ENCODE measurements around the gene SRMS. TPM values are rescaled to one million over a fixed set of nuclear protein-coding genes. Genes with fewer than 3 reads are reported as not detected.

Gene SRMS
- total RNA-seq, 1 donor from 2014 or later: not detected

DNA sequence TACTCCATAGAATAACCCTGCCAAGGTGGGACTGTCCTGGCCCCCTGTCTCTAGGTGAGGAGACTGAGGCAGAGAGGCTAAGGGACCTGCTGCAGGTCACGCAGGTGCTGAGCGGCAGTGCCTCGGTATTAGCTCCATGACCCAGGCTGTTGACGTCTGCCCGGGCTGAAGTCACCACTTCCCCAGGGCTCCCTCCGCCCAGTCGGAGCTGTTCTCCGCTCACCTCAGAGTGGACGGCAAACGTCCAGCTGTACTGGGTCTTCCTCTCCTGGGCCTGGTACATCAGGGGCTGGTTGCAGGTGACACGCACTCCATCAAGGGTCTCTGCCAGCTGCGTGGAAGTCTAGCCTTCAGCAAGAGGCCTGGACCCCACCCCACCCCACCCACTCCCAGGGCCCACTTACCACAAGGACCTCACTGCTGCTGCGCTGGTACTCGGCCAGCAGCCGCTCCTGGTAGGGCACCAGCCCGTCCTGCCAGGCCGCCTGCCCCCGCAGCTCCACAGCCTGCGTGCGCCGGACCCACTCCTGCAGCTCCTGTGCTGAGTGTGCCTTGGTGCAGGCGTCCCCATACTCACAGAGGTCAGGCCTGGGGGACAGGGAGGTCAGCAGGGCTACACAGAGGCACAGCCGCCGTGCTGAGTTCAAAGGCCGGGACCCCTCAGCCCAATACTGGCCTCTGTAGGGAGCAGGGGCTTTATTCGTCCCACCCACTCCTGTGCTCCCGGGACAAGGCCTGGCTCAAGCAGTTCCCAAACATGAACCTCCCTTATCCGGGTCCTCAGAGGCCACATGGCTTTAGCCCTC lies 22.9 kb upstream of the SRMS start:
- TF ChIP-seq CTCF (IDR thresholded peaks at IDR 0.05) (no peak), POLR2AphosphoS5 (IDR thresholded peaks at IDR 0.05; ENCODE audit: insufficient read depth in 1 of 2, low read depth in 1 of 2) (no peak), POLR2A (IDR thresholded peaks at IDR 0.05) (no peak)
- H3K27ac ChIP-seq: no peak overlapping the region
- H3K9me3 ChIP-seq: no peaks in the 10 kb centered on the region
- intact Hi-C loops (cut with DNase I): no loop called here
- no peak for DNase-seq (ENCODE audit: extremely low spot score in 2 of 2)
- no peaks in the 10 kb centered on the region for H3K27me3 ChIP-seq
- H3K4me3 ChIP-seq: no peak overlapping the region
- peaks cover 19% of the 10 kb centered on the region for H3K4me1 ChIP-seq
- H3K36me3 ChIP-seq: no peaks in the 10 kb centered on the region

DNA sequence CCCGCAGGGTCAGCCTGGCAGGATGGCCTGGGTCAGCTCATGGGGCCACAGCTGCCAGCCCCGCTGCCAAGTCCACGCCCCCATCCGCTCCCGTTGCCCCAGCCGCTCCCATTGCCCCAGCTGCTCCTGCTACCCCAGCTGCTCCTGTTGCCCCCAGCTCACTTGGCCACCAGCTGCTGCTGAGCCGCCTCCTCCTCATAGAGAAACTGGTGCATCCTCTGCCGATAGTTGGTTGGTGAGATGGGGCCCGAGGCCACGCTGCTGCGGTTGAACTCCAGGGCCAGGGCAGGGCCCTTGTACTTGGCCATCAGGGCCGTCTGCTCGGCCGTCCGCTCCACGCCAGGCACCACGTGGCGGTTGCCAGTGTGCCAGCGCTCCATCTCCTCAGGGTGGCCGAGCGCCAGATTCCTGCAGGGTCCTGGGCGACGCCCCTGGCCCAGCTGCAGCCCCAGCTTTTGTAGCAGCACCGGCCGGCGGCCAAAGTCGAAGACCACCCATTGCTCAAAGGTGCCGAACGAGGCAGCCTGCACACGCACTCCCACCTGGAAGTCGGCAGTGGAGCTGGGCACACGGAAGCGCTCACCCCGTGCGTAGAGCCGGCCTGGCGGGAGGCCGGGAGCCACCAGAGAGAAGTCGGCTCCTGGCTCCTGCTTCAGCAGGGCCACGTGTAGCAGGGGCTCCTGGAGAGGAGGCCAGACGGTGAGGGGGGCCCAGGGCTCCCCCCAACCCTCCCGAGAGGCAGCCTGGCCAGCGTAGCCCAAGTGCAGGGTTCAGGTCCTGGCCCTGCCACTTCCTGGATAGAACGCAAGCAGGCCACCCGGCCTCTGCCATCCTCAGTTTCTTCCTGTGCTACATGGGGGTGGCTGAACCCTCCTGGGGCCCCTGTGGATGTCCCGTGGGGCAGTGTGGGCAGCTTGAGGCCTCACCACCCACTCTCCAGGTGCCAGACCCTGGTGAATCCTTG lies 21.7 kb upstream of the SRMS start:
- no peaks in the 10 kb centered on the region for H3K27me3 ChIP-seq
- H3K4me3 ChIP-seq: no peak overlapping the region
- DNase-seq (ENCODE audit: extremely low spot score in 2 of 2): no peak
- TF ChIP-seq POLR2A (IDR thresholded peaks at IDR 0.05) (no peak), POLR2AphosphoS5 (IDR thresholded peaks at IDR 0.05; ENCODE audit: insufficient read depth in 1 of 2, low read depth in 1 of 2) (no peak), CTCF (IDR thresholded peaks at IDR 0.05) (no peak)
- H3K4me1 ChIP-seq: peaks cover 14% of the 10 kb centered on the region
- H3K27ac ChIP-seq: no peak overlapping the region
- peaks cover 0 to 1% of the 10 kb centered on the region in 2 donors for H3K36me3 ChIP-seq
- intact Hi-C loops (cut with DNase I): no loop called here
- no peaks in the 10 kb centered on the region for H3K9me3 ChIP-seq

DNA sequence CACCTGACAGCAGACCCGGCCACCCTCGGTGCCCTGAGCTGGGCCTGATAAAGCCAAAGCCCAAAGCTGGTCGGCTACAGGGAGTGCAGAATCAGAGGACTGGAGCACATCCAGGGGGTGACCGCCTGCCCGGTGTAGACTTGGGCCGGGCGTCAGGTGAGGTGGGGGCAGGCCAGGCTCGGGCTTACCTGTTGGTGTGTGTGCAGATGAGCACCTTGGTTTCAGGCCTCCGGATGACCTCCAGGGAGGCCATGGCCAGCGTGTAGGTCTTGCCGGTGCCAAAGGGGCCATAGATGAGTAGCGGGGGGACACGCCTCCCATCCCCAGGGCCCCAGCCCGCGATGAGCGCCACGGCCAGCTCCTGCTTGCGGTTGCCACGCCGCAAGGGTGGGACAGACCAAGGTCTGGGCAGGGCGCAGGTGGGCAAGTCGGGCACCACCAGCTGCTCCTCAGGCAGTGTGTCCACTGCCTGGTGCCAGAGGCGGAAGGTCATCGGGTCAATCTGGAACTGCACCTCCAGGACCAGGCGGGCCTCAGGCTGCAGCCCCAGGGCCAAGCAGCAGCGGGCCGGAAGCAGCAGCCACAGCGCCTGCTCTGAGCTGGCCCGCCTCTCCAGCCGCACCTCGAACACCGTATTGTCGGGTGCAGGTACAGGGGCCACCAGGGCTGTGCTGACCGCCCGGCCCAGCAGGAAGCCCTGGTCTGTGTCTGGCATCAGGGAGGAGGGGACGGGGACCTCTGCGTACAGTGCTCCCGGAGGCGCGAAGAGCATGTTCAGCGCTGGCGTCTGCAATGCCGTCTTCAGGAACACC lies 20.8 kb upstream of the SRMS start:
- TF ChIP-seq POLR2AphosphoS5 (IDR thresholded peaks at IDR 0.05; ENCODE audit: insufficient read depth in 1 of 2, low read depth in 1 of 2) (no peak), CTCF (IDR thresholded peaks at IDR 0.05) (no peak), POLR2A (IDR thresholded peaks at IDR 0.05) (no peak)
- H3K36me3 ChIP-seq: peaks cover 0 to 10% of the 10 kb centered on the region in 2 donors
- no peak for DNase-seq (ENCODE audit: extremely low spot score in 2 of 2)
- no peaks in the 10 kb centered on the region for H3K27me3 ChIP-seq
- H3K27ac ChIP-seq: no peak overlapping the region
- peak overlapping the region in 1 of 2 donors; percentile 13 for H3K4me3 ChIP-seq
- H3K4me1 ChIP-seq: peaks cover 10% of the 10 kb centered on the region
- no peaks in the 10 kb centered on the region for H3K9me3 ChIP-seq
- intact Hi-C loops (cut with DNase I): no loop called here

- intact Hi-C loops (cut with DNase I): no loop called here
- no peak for TF ChIP-seq CTCF (IDR thresholded peaks at IDR 0.05)
- TF ChIP-seq POLR2A (IDR thresholded peaks at IDR 0.05): no peak
- no peak for TF ChIP-seq POLR2AphosphoS5 (IDR thresholded peaks at IDR 0.05; ENCODE audit: insufficient read depth in 1 of 2, low read depth in 1 of 2)
- peaks cover 2% of the 10 kb centered on the region for H3K4me1 ChIP-seq
- DNase-seq (ENCODE audit: extremely low spot score in 2 of 2): no peak
- H3K9me3 ChIP-seq: no peaks in the 10 kb centered on the region
- no peaks in the 10 kb centered on the region for H3K27me3 ChIP-seq
- H3K36me3 ChIP-seq: peaks cover 0 to 18% of the 10 kb centered on the region in 2 donors
- H3K27ac ChIP-seq: no peak overlapping the region
- H3K4me3 ChIP-seq: peak overlapping the region in 1 of 2 donors; percentile 13
Observed at GRCh38 chr20:63567386-63568169, 20.0 kb upstream of the SRMS start.
